Neuronal stem cell (in vitro differentiated cells): ENCODE measurements around the gene UGT1A3. TPM values are rescaled to one million over a fixed set of nuclear protein-coding genes. Genes with fewer than 3 reads are reported as not detected.

ENCODE experiments used
- DNase-seq: peaks from one replicate; pipeline ENCODE4 v3.0.0-alpha.2; 2013; ENCODE audit warnings: low spot score
- H2AFZ ChIP-seq: one replicate; pipeline ENCODE4 v1.6.1; 2013; ENCODE audit warnings: mild to moderate bottlenecking, low read length, inconsistent platforms
- H2AK5ac ChIP-seq: 2 replicates; pipeline ENCODE4 v1.6.1; 2013; ENCODE audit warnings: low read depth, mild to moderate bottlenecking, inconsistent platforms, low read length, moderate library complexity, mixed read lengths
- H2BK120ac ChIP-seq: 2 replicates; pipeline ENCODE4 v1.6.1; 2013; ENCODE audit warnings: low read depth, mild to moderate bottlenecking, inconsistent platforms, low read length, moderate library complexity, mixed read lengths
- H2BK12ac ChIP-seq: one replicate; pipeline ENCODE4 v1.6.1; 2013; ENCODE audit warnings: low read length, inconsistent platforms
- H2BK15ac ChIP-seq: 2 replicates; pipeline ENCODE4 v1.6.1; 2013; ENCODE audit warnings: mild to moderate bottlenecking, low read length, inconsistent platforms, mixed read lengths
- H2BK5ac ChIP-seq: one replicate; pipeline ENCODE4 v1.6.1; 2013; ENCODE audit warnings: inconsistent platforms, mild to moderate bottlenecking, low read length, moderate library complexity
- H3K14ac ChIP-seq: one replicate; pipeline ENCODE4 v1.6.1; 2013; ENCODE audit warnings: low read length, inconsistent platforms
- H3K18ac ChIP-seq: 2 replicates; pipeline ENCODE4 v1.6.1; 2013; ENCODE audit warnings: low read length, inconsistent platforms
- H3K23ac ChIP-seq: 2 replicates; pipeline ENCODE4 v1.6.1; 2013; ENCODE audit warnings: low read depth, mild to moderate bottlenecking, mixed read lengths, low read length, inconsistent platforms; ENCODE audit not compliant: poor library complexity
- H3K27ac ChIP-seq: replicated peaks from 3 replicates; pipeline ENCODE4 v1.5.1; 2013; ENCODE audit warnings: low read length, inconsistent platforms
- H3K27me3 ChIP-seq, 3 experiments: 2 replicates each; pipeline ENCODE4 v1.6.1; 2013; ENCODE audit warnings: low read length in 3 of 3, mild to moderate bottlenecking in 2 of 3, inconsistent platforms in 1 of 3, low read depth in 1 of 3, mixed read lengths in 1 of 3, moderate library complexity in 1 of 3; ENCODE audit not compliant: control insufficient read depth in 3 of 3, insufficient read depth in 3 of 3
- H3K36me3 ChIP-seq, 2 donors: replicated peaks in 1 of 2; 2 replicates each; pipeline ENCODE4 v1.6.1; 2013; ENCODE audit warnings: low read length in 2 of 2; ENCODE audit not compliant: control insufficient read depth in 2 of 2, insufficient read depth in 2 of 2
- H3K4ac ChIP-seq: 2 replicates; pipeline ENCODE4 v1.6.1; 2013; ENCODE audit warnings: inconsistent platforms, mild to moderate bottlenecking, low read length, moderate library complexity
- H3K4me1 ChIP-seq, 2 donors: 1 replicate in 1 of 2; 2 replicates in 1 of 2; pipeline ENCODE4 v1.6.1; 2013; ENCODE audit warnings: low read length in 2 of 2, low read depth in 1 of 2; ENCODE audit not compliant: control insufficient read depth in 2 of 2, insufficient read depth in 1 of 2
- H3K4me2 ChIP-seq: one replicate; pipeline ENCODE4 v1.6.1; 2013; ENCODE audit warnings: mild to moderate bottlenecking, low read length, inconsistent platforms; ENCODE audit not compliant: insufficient read depth, poor library complexity, severe bottlenecking
- H3K4me3 ChIP-seq, 2 donors: 2 replicates each; pipeline ENCODE4 v1.5.1; 2013; ENCODE audit warnings: low read length in 2 of 2, mild to moderate bottlenecking in 2 of 2, inconsistent platforms in 1 of 2, moderate library complexity in 1 of 2
- H3K79me1 ChIP-seq: one replicate; pipeline ENCODE4 v1.6.1; 2013; ENCODE audit warnings: low read depth, mild to moderate bottlenecking, inconsistent platforms, low read length, moderate library complexity
- H3K9ac ChIP-seq: one replicate; pipeline ENCODE4 v1.6.1; 2013; ENCODE audit warnings: mild to moderate bottlenecking, low read depth, low read length, inconsistent platforms; ENCODE audit not compliant: poor library complexity
- H3K9me3 ChIP-seq, 2 donors: replicated peaks in 1 of 2; 2 replicates each; pipeline versions ENCODE3 to v1.6.1; 2013; ENCODE audit warnings: low read length in 2 of 2, mild to moderate bottlenecking in 2 of 2, inconsistent platforms in 1 of 2, low read depth in 1 of 2, mixed read lengths in 1 of 2, moderate library complexity in 1 of 2; ENCODE audit not compliant: control insufficient read depth in 2 of 2, insufficient read depth in 1 of 2
- H4K8ac ChIP-seq: one replicate; pipeline ENCODE4 v1.6.1; 2013; ENCODE audit warnings: low read depth, mild to moderate bottlenecking, inconsistent platforms, low read length, moderate library complexity
- H4K91ac ChIP-seq: one replicate; pipeline ENCODE4 v1.6.1; 2013; ENCODE audit warnings: low read length, low read depth, mild to moderate bottlenecking, inconsistent platforms; ENCODE audit not compliant: poor library complexity
- WGBS, 2 donors: extraction: QIAGEN DNeasy Blood & Tissue Kit; methylation state at CpG; one replicate each; pipeline ENCODE4 v1.1.7; 2013; ENCODE audit warnings: missing lambda C conversion rate in 2 of 2, mixed read lengths in 1 of 2; ENCODE audit not compliant: insufficient read length in 2 of 2, insufficient replicate concordance in 1 of 2; ENCODE audit errors: extremely low coverage in 2 of 2; 5-methylcytosine and 5-hydroxymethylcytosine counted together
- polyA plus RNA-seq, 2 experiments: library from polyadenylated mRNA; stranded (reverse); fragments of 200-250 nt; gene quantifications; one replicate each; pipeline ENCODE4 v1.2.3, GENCODE V29; 2013

The UGT1A3 gene
- not detected for polyA plus RNA-seq (2013, experiment 1 of 2)
- not detected for polyA plus RNA-seq (2013, experiment 2 of 2)

DNA sequence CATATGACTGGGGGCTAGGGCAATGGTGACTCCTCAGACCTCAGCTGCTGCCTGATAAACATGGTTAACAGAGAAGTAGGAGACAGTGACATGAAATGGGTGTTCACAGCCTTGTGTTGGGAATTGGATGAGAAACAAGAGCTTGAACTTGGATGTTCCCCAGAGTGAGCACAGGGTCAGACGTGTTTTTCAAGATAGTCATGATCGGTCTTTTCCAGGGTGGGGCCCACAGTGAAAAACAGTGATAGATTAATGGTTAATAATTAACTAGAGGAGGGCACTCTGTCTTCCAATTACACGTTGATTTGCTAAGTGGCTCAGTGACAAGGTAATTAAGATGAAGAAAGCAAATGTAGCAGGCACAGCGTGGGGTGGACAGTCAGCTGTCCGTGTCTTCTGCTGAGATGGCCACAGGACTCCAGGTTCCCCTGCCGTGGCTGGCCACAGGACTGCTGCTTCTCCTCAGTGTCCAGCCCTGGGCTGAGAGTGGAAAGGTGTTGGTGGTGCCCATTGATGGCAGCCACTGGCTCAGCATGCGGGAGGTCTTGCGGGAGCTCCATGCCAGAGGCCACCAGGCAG is at the start of gene UGT1A3:
TSS of gene UGT1A3 (plus strand) at position 320 of the 579 bp plus-strand sequence. CDS start at position 405, 85 bp downstream.
- no peak within 1 kb of the TSS for H3K27ac ChIP-seq
- no peaks in the 10 kb centered on the region for H3K9me3 ChIP-seq
- H3K4me3 ChIP-seq: no peak within 1 kb of the TSS
- H3K4me1 ChIP-seq: no peaks in the 10 kb centered on the region
- no peak within 1 kb of the TSS for H3K14ac ChIP-seq
- H4K8ac ChIP-seq: no peak within 1 kb of the TSS
- H3K36me3 ChIP-seq: no peaks in the 10 kb centered on the region
- H2AFZ ChIP-seq: no peak within 1 kb of the TSS
- H3K9ac ChIP-seq: no peak within 1 kb of the TSS
- WGBS, 2 donors: no CpG with 5 or more reads among the region's 8 CpGs
- no peak within 1 kb of the TSS for H4K91ac ChIP-seq
- H2AK5ac ChIP-seq: no peak within 1 kb of the TSS
- no peak within 1 kb of the TSS for H2BK15ac ChIP-seq
- no peak within 1 kb of the TSS for H3K18ac ChIP-seq
- no peak within 1 kb of the TSS for H3K4me2 ChIP-seq
- no peak within 1 kb of the TSS for H3K23ac ChIP-seq
- H2BK5ac ChIP-seq: no peak within 1 kb of the TSS
- H2BK12ac ChIP-seq: no peak within 1 kb of the TSS
- H3K4ac ChIP-seq: no peak within 1 kb of the TSS
- H3K27me3 ChIP-seq: no peaks in the 10 kb centered on the region
- H3K79me1 ChIP-seq: no peaks in the 10 kb centered on the region
- no peak within 1 kb of the TSS for H2BK120ac ChIP-seq
- no peak for DNase-seq

DNA sequence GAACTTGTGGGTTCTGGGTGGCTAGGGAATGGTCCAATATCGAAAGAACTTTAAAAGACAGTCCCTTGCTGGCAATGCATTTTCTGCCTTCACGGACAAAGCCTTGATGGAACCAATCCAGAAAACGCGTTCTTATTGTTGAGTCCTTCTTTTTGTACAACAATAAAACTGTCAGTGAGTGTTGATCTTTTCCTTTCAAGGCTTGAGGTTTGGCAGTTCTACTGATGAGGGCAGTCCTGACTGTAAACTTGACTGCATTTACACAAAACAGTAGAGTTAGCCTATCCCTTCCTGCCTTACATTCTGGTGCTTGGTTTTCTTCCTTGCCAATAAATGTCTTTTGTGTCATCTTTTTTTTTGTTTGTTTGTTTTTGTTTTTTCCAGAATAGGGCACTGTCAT is 49.6 kb upstream of the UGT1A3 start:
- Histone ChIP-seq H2AFZ (no peak overlapping the region), H2BK12ac (no peak overlapping the region), H4K8ac (no peak overlapping the region), H4K91ac (no peak overlapping the region), H3K4me2 (no peak overlapping the region), H2BK120ac (no peak overlapping the region), H3K14ac (no peak overlapping the region), H3K4me1 (no peaks in the 10 kb centered on the region), H3K4me3 (no peak overlapping the region), H3K36me3 (no peaks in the 10 kb centered on the region), H2AK5ac (no peak overlapping the region), H3K9me3 (no peaks in the 10 kb centered on the region), H3K23ac (no peak overlapping the region), H2BK15ac (no peak overlapping the region), H3K4ac (no peak overlapping the region), H3K18ac (no peak overlapping the region), H3K27ac (no peak overlapping the region), H2BK5ac (no peak overlapping the region), H3K9ac (no peak overlapping the region), H3K79me1 (no peaks in the 10 kb centered on the region), H3K27me3 (no peaks in the 10 kb centered on the region)
- no peak for DNase-seq
- no CpG with 5 or more reads among the region's 4 CpGs for WGBS, 2 donors

DNA sequence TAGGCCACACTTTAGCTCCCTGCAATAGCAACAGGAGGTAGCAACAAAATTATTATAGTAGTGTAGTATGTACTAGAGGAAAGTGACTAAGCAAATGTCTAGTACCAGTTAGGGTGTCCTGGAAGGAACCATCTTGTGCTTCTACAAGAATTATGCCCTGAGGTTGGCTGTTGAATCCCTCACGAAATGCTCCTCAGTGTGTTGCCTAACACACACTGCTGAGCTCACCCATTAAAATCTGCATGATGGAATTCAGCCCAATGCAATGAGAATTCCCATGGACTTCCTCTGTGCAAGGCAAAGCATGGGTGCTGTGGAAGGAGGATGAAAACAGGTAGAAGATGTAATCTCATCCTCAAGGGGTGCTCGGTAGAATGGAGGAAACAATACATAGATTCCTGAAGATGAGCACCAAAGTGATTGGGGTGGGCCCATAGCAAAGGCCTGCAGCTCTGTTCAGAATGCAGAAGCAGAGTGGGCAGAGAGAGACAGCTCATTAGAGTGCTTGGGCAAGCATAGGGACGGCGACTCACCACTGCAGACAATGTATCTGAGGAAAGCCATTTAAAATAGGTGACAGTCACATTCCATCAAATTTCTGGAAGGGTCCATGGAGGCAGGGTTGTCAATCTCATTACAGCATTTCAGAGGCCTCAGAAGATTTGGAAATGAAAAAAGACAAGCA is 48.3 kb upstream of the UGT1A3 start:
- no peak overlapping the region for H3K4me2 ChIP-seq
- H2AFZ ChIP-seq: no peak overlapping the region
- no peaks in the 10 kb centered on the region for H3K79me1 ChIP-seq
- no peak overlapping the region for H2BK120ac ChIP-seq
- no peak overlapping the region for H2BK12ac ChIP-seq
- no peak for DNase-seq
- H2BK5ac ChIP-seq: no peak overlapping the region
- no peak overlapping the region for H3K23ac ChIP-seq
- H2BK15ac ChIP-seq: no peak overlapping the region
- no peak overlapping the region for H4K8ac ChIP-seq
- H3K9me3 ChIP-seq: no peaks in the 10 kb centered on the region
- H3K27me3 ChIP-seq: no peaks in the 10 kb centered on the region
- no peak overlapping the region for H3K4me3 ChIP-seq
- no peak overlapping the region for H3K14ac ChIP-seq
- no peaks in the 10 kb centered on the region for H3K4me1 ChIP-seq
- WGBS, 2 donors: no CpG with 5 or more reads among the region's 4 CpGs
- no peak overlapping the region for H3K27ac ChIP-seq
- no peak overlapping the region for H3K4ac ChIP-seq
- H2AK5ac ChIP-seq: no peak overlapping the region
- H3K36me3 ChIP-seq: no peaks in the 10 kb centered on the region
- no peak overlapping the region for H3K18ac ChIP-seq
- no peak overlapping the region for H3K9ac ChIP-seq
- no peak overlapping the region for H4K91ac ChIP-seq

DNA sequence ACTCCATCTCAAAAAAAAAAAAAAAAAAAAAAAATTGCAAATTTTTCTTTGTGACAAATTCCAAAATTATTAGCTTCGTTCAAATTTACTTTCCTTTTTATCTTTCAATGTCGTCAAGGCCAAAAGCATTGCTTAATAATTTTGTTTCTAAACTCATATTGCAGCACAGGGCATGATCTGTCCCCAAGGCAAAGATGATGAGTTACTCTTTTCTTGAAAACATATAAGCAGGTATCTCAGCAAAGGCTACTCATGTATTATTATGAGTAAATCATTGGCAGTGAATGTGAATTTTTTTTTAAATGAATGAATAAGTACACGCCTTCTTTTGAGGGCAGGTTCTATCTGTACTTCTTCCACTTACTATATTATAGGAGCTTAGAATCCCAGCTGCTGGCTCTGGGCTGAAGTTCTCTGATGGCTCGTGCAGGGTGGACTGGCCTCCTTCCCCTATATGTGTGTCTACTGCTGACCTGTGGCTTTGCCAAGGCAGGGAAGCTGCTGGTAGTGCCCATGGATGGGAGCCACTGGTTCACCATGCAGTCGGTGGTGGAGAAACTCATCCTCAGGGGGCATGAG is 47.2 kb upstream of the UGT1A3 start, which contains the start of gene UGT1A7:
TSS of gene UGT1A7 (plus strand) at position 381 of the 579 bp plus-strand sequence. CDS start at position 418, 37 bp downstream.
- H3K27ac ChIP-seq: no peak within 1 kb of the TSS
- no peaks in the 10 kb centered on the region for H3K4me1 ChIP-seq
- no peak within 1 kb of the TSS for H2AK5ac ChIP-seq
- no peak within 1 kb of the TSS for H2BK5ac ChIP-seq
- no peak within 1 kb of the TSS for H2BK120ac ChIP-seq
- H3K9ac ChIP-seq: no peak within 1 kb of the TSS
- no peaks in the 10 kb centered on the region for H3K27me3 ChIP-seq
- no peaks in the 10 kb centered on the region for H3K36me3 ChIP-seq
- H3K4me2 ChIP-seq: no peak within 1 kb of the TSS
- no peak within 1 kb of the TSS for H3K18ac ChIP-seq
- DNase-seq: no peak
- no peak within 1 kb of the TSS for H2BK12ac ChIP-seq
- no peak within 1 kb of the TSS for H4K91ac ChIP-seq
- WGBS, 2 donors: 100% methylated on average over 1 of the region's 5 CpGs; no CpG with 5 or more reads in 1 of the 2 donors
- no peak within 1 kb of the TSS for H2AFZ ChIP-seq
- no peak within 1 kb of the TSS for H3K14ac ChIP-seq
- no peak within 1 kb of the TSS for H4K8ac ChIP-seq
- no peak within 1 kb of the TSS for H3K23ac ChIP-seq
- no peaks in the 10 kb centered on the region for H3K79me1 ChIP-seq
- no peak within 1 kb of the TSS for H2BK15ac ChIP-seq
- no peak within 1 kb of the TSS for H3K4ac ChIP-seq
- no peak within 1 kb of the TSS for H3K4me3 ChIP-seq
- H3K9me3 ChIP-seq: no peaks in the 10 kb centered on the region
